HUES48 (cell line): ENCODE results near the gene SNCAIP.

Experiments
- H3K27ac ChIP-seq: one replicate; pipeline ENCODE4 v1.7.0; 2013; ENCODE audit warnings: low read depth, low read length, inconsistent platforms
- H3K27me3 ChIP-seq: 2 replicates; pipeline ENCODE4 v1.6.1; 2013; ENCODE audit warnings: mild to moderate bottlenecking, low read length; ENCODE audit not compliant: control insufficient read depth, insufficient read depth
- H3K36me3 ChIP-seq: 2 replicates; pipeline ENCODE4 v1.6.1; 2013; ENCODE audit warnings: low read length; ENCODE audit not compliant: control insufficient read depth, insufficient read depth
- H3K4me1 ChIP-seq: 2 replicates; pipeline ENCODE4 v1.6.1; 2013; ENCODE audit warnings: mild to moderate bottlenecking, low read length; ENCODE audit not compliant: control insufficient read depth, insufficient read depth
- H3K4me3 ChIP-seq: 2 replicates; pipeline ENCODE4 v1.5.1; 2013; ENCODE audit warnings: mild to moderate bottlenecking, low read depth, low read length
- H3K9ac ChIP-seq: 2 replicates; pipeline ENCODE4 v1.6.1; 2013; ENCODE audit warnings: mild to moderate bottlenecking, low read depth, low read length, moderate library complexity
- H3K9me3 ChIP-seq: 2 replicates; pipeline ENCODE4 v1.6.1; 2013; ENCODE audit warnings: low read length; ENCODE audit not compliant: control insufficient read depth, insufficient read depth

Gene SNCAIP

DNA sequence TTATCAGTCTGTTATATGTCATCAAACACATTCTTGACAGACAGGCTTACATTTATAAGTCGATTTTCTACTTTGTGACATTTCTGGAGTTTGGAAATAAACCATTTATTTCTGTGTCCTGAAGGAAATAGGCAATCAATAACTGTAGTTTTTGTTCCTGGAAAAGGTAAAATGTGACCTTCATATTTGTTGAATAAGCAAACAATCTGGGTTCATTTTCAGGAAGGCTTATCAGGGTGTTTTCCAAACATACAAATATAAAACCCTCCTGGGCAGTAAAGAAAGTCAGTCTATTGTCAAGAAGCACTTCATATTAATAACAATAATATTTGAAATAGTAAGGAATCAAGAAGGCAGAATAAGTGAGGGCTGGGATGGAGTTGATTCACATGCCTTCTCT lies 195.0 kb downstream of the SNCAIP start:
- Histone ChIP-seq H3K36me3 (no peaks in the 10 kb centered on the region), H3K4me1 (no peaks in the 10 kb centered on the region), H3K27me3 (no peaks in the 10 kb centered on the region), H3K9me3 (no peaks in the 10 kb centered on the region), H3K9ac (no peak overlapping the region), H3K4me3 (no peak overlapping the region), H3K27ac (no peak overlapping the region)

DNA sequence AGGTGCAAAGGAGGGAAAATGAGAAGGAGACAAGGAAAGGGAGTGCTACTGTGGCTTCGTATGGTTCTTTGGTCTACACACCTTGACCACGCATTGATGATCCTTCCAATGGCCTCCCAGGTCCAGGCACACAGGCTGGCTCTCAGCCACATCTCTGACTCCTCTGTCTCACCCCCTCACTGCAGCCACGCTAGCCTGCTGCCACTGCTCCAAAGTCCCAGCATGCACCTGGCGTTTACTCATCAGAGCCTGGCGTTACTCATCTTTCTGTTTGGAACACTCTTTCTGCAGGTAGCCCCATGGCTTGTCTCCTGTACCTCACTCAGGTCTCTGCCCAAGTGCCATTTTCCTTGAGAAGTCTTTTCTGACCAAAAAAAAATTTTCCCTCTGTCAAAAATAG lies 195.5 kb downstream of the SNCAIP start:
- Histone ChIP-seq H3K36me3 (no peaks in the 10 kb centered on the region), H3K4me1 (no peaks in the 10 kb centered on the region), H3K27ac (no peak overlapping the region), H3K4me3 (no peak overlapping the region), H3K9ac (no peak overlapping the region), H3K9me3 (no peaks in the 10 kb centered on the region), H3K27me3 (no peaks in the 10 kb centered on the region)

DNA sequence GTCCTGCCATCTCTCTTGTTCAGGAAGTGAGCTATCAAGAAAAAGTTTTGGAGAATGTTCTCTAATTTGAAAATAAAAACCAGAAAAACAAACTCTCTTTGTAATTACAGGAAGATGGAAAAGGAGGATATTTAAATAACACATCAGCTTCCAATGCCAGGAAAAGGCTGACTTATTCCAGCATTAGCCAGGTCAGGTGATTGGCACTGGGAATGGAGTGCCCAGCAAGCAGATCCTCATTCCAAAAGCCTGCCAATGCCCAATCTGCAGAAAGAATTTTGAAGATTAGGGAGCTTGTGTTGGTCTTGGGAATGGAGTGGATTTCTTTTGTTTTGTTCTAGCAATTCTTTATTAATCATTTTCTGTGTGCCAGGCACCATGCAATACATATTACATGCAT lies 196.6 kb downstream of the SNCAIP start:
- no peaks in the 10 kb centered on the region for H3K27me3 ChIP-seq
- H3K9me3 ChIP-seq: no peaks in the 10 kb centered on the region
- no peaks in the 10 kb centered on the region for H3K4me1 ChIP-seq
- H3K4me3 ChIP-seq: no peak overlapping the region
- H3K9ac ChIP-seq: no peak overlapping the region
- H3K27ac ChIP-seq: no peak overlapping the region
- H3K36me3 ChIP-seq: no peaks in the 10 kb centered on the region
